GM18520 (cell line): ENCODE measurements around the gene HECTD4.
"Not testable (repeated sequence)": the region's sequence is repeated elsewhere in the genome, so short reads cannot be mapped to it uniquely, and the experiment has no call there.

Experiments used
- ATAC-seq: cut with Tn5 transposase; IDR thresholded peaks from one replicate; pipeline ENCODE4 v1.9.1; 2021; ENCODE audit not compliant: unreplicated experiment

HECTD4 gene

DNA sequence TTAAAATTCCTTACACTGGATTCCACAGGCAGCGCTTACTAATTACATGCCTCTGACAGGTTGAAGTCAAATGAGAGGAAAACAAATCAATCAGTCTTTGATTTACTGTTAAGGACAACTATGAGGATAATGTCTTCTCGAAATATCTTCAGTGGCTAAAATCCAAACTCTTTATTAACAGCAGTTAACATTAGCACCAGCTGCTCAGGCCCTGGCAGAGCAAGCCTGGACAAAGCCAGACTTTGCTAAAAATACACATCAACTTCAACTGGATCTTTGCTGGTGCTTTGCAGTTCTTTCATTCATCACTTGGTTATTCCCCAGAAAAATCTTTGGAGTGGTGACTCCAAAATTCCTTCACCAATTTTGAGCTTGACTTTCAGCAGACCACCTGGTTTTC is 98.7 kb downstream of the HECTD4 start:
- no peak for ATAC-seq

- no peak for ATAC-seq
Observed at GRCh38 chr12:112282920-112283319, 99.3 kb downstream of the HECTD4 start.

- no peak for ATAC-seq
Observed at GRCh38 chr12:112275836-112276235, 106.4 kb downstream of the HECTD4 start.

DNA sequence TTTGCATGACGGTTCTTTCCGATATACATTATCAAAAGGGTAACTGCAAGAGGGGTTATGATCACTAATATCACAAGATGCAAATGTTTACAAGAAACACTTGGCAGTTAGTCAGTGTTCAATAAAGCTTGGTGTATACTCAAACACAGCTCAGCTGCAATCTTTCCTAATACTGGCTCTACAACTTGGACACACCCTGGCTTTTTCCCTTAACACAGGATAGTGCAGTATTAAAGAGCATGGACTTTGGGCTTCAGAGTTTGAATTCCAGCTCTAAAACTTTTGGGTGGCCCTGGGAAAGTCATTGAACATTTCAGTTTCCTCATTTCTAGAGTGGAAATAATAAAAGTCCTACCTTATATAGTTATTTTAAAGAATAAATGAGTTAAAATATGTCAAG is 107.0 kb downstream of the HECTD4 start:
- ATAC-seq: no peak

DNA sequence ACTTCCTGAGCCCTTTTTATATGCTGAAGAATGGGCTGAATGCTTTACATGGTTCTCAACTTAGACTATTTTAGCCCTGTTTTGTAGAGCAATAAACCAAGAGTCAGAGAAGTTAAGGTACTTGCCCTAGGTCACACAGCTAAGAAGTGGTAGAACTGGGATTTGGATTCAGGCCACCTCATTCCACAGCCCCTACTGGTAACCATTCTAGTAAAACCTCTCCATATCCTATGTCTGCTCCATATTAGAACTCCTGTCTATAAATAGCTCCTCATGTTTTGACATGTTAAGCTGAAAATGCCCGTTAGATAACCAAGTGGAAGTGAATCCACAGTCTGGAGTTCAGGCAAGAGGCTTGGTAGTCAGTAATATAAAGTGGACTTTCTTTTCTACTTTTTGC is 111.6 kb downstream of the HECTD4 start:
- no peak for ATAC-seq

GRCh38 chr12:112266473-112266872 is 115.8 kb downstream of the HECTD4 start:
- no peak for ATAC-seq

DNA sequence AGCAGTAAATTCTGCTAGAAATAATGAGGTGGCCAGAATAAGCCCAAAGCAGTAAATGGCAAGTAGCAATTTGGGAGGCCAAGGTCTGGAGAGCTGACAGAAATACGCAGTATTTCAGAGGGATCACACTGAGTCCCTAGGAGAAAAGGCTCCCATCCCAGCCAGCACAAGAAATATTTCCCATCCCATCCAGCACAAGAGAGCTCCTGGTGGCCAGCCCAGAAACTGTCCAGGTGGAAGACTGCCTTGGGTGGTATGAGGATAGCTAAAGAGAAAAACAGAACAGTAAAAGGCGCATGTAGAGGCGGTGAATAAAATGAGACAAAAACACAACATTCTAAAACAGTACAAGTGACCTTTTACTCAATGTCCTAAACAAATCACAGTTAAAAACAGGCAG is 120.7 kb downstream of the HECTD4 start:
- ATAC-seq: no peak

GRCh38 chr12:112258926-112259325 is 123.3 kb downstream of the HECTD4 start:
- ATAC-seq: no peak

DNA sequence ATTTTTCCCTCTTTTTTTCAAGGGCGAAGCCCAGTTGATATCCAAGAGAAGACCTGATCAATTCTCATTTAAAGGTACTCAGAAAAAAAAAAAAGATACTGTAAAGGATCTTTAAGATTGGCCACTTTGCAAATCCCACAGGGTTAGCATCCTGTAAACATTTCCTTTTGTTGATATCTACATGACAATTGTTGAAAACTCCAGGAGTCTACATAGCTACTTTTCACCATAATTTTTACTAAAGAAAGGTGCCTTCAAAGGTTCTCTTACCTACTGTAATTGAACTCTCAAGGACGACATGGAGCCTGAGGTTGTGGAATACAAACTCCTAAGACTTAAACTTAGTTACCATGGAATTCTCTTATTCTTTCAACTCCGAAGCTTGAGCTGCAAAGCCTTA is 125.5 kb downstream of the HECTD4 start:
- no peak for ATAC-seq

GRCh38 chr12:112252184-112252583 is 130.0 kb downstream of the HECTD4 start:
- no peak for ATAC-seq

DNA sequence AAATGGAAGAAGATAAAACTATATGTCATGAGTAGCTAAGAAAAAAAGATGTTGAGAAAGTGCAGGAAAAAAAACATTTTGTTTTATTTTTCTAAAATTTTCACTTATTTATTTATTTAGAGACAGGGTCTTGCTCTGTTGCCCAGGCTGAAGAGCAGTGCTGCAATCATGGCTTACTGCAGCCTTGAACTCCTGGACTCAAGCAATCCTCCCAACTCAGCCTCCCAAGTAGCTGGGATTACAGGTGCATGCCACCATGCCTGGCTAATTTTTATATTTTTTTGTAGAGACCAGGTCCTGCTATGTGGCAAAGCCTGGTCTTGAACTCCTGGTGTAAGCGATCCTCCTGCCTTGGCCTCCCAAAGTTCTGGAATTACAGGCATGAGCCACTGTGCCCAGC is 137.3 kb downstream of the HECTD4 start:
- ATAC-seq: not testable (repeated sequence)

DNA sequence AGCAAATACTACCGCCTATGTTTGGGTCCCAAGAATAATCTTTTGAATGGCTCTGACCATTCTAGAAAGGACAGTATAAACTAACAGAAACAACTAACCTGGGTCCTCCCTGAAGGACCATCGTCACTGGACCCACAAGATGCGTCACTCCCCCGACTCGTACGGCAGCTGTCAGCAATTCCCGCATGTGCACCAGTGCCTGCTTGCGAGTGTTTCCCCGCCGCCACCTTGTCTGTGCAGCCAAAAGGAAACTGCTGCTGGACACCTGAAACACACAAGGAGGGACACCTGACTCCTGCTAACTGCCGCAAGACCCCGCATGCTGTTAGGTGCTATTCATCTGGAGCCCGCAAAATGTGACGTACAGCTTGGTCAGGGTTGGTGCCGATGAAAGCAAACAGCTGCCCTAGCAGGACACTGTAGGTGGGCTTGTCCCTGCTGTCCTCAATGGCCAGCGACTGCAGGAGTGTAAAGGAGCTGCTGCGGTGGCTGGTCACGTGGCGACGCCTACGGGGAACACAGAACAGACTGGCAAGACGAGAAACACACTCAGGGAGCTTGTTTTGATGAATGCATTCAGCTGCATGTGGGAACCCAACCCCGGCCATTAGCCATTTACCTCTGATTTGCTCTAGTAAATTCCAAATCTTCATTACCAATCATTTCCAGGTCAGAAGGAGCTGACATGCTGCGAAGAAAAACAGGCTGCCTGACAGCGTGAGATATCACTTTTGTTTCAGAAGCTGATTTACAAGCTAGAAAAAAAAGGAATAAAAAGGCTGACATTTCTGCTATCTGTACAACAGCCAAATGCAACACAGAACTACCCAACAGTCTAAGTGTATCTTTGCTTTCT is 138.7 kb downstream of the HECTD4 start:
- no peak for ATAC-seq

DNA sequence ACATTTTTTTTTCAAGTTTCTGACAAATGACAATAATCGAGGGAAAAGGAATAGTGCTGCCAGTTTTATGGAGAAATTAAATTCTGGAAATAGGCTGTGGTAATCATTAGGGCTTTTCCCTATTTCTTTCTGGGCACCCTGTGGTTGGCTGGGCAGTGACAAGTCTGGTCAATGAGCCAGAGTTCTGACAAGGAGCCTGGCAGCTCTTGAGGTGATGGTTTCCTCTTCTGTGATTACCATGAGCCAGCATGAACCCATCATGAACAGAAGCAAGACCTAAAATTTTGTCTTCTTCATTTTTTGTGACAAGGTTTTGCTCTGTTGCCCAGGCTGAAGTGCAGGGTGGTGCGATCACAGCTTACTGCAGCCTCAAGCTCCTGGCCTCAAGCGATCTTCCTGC is 141.1 kb downstream of the HECTD4 start:
- ATAC-seq: no peak

- no peak for ATAC-seq
Observed at GRCh38 chr12:112239881-112240280, 142.3 kb downstream of the HECTD4 start.

- ATAC-seq: no peak
Observed at GRCh38 chr12:112239020-112239419, 143.2 kb downstream of the HECTD4 start.

GRCh38 chr12:112238441-112238840 is 143.8 kb downstream of the HECTD4 start:
- ATAC-seq: no peak

GRCh38 chr12:112236786-112237185 is 145.4 kb downstream of the HECTD4 start:
- no peak for ATAC-seq

- ATAC-seq: no peak
Observed at GRCh38 chr12:112236386-112236785, 145.8 kb downstream of the HECTD4 start.

GRCh38 chr12:112234303-112234702 is 147.9 kb downstream of the HECTD4 start:
- no peak for ATAC-seq

DNA sequence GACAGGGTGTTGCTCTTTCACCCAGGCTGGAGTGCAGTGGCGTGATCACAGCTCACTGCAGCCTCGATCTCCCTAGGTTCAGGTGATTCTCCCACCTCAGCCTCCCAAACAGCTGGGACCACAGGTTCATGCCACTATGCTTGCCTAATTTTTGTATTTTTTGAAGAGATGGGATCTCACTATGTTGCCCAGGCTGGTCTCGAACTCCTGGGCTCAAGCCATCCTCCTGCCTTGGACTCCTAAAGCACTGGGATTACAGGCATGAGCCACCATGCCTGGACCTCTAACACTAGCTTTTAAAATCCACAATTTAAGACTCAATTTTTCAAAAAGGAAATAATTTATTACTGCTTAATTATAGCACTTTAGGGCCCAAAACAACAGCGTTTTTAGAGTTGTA is 149.0 kb downstream of the HECTD4 start:
- no peak for ATAC-seq

DNA sequence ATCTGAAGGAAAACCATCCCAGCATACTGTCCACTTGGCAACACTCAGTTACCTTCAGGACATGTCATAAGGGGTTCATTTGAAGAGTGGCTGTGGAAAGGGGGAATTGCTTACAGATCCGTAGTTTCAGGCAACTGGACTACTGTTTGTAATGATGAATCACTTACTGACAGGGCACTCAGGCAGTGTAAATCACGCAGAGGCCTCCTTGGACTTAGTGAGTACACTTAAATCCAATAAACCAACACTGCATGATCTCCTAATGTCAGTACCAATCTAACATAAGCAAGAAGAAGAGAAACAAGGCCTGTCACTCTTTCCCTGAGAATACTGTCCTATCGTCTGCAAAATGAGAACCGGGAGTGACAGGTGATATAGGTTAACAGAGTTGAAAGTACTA is 152.1 kb downstream of the HECTD4 start:
- no peak for ATAC-seq

GRCh38 chr12:112226768-112227167 is 155.5 kb downstream of the HECTD4 start:
- no peak for ATAC-seq

DNA sequence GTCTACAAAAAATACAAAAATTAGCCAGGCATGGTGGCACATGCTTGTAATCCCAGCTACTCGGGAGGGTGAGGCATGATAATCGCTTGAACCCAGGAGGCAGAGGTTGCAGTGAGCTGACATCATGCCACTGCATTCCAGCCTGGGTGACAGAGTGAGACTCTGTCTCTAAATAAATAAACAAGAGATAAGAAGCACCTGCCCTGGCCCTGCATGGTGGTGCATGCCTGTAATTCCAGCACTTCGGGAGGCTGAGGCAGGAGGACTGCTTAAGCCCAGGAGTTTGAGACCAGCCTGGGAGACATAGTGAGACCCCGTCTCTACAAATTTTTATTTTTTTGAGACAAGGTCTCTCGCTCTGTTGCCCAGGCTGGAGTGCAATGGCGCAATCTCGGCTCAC is 161.6 kb downstream of the HECTD4 start:
- not testable (repeated sequence) for ATAC-seq
